Left lung (tissue), 10 donors: ENCODE data around the gene SLC9A4. TPM values are rescaled to one million over a fixed set of nuclear protein-coding genes. Genes with fewer than 3 reads are reported as not detected.

Experiments
- ATAC-seq: fragments of 200-7000 bp; cut with Tn5 transposase; one replicate; pipeline ENCODE4 v1.9.1; 2020; ENCODE audit warnings: moderate library complexity
- DNase-seq, 4 donors: peaks; one replicate each; pipeline ENCODE4 v3.0.0-alpha.2; 2013 to 2020
- H3K27ac ChIP-seq, 2 donors: fragments of 200-600 bp; sonication (generic) in 1 of 2; one replicate each; pipeline versions ENCODE4 v1.5.0 to v1.8.0; 2020 to 2021
- H3K27me3 ChIP-seq, 2 donors: fragments of 200-600 bp; sonication (generic) in 1 of 2; one replicate each; pipeline versions ENCODE4 v1.5.0 to v1.8.0; 2020 to 2021
- H3K36me3 ChIP-seq, 2 donors: fragments of 200-600 bp; sonication (generic) in 1 of 2; one replicate each; pipeline versions ENCODE4 v1.5.0 to v1.8.0; 2020 to 2021
- H3K4me1 ChIP-seq, 2 donors: fragments of 200-600 bp; one replicate each; pipeline ENCODE4 v1.8.0; 2021
- H3K4me3 ChIP-seq, 2 donors: fragments of 200-600 bp; sonication (generic) in 1 of 2; one replicate each; pipeline versions ENCODE4 v1.5.0 to v1.8.0; 2020 to 2021; ENCODE audit warnings: mild to moderate bottlenecking in 1 of 2
- H3K9me3 ChIP-seq, 2 donors: fragments of 200-600 bp; sonication (generic) in 1 of 2; one replicate each; pipeline versions ENCODE4 v1.5.0 to v1.8.0; 2020 to 2021
- CTCF ChIP-seq, 2 donors: fragments of 200-600 bp; sonication (generic) in 1 of 2; IDR thresholded peaks; one replicate each; pipeline versions ENCODE4 v1.5.0 to v1.8.0; 2021; ENCODE audit warnings: antibody characterized with exemption in 2 of 2
- intact Hi-C, 2 donors: fragments of 100-400 bp; cut with DNase I; formaldehyde crosslinking; loops; one replicate each; pipeline versions ENCODE4 v1.11.2 to v1.14.2; 2022
- polyA plus RNA-seq, 6 donors: library from polyadenylated mRNA; unstranded; fragments of 120-200 nt; gene quantifications; one replicate each; pipeline ENCODE4 v1.2.1, GENCODE V29; 2013; ENCODE audit not compliant: insufficient read length in 6 of 6
- total RNA-seq, 2 donors: library from RNA; stranded (reverse); fragmentation: NEBNext Ultra II Directional; extraction: Animal tissue kit (Norgen Biotek cat#: 25700); gene quantifications; one replicate each; pipeline ENCODE4 v1.2.1, GENCODE V29; 2021
- donor health status: DM: no; HTN: yes; CAD: no.
- donor health status: DM: no; HTN: no; CAD: no.

Gene SLC9A4
- total and polyA plus RNA-seq, 8 donors: 0.06 to 0.08 (median 0.06) TPM; not detected in 4

- Histone ChIP-seq H3K4me3 (no peak overlapping the region), H3K4me1 (no peaks in the 10 kb centered on the region), H3K9me3 (no peaks in the 10 kb centered on the region), H3K27me3 (no peaks in the 10 kb centered on the region), H3K36me3 (no peaks in the 10 kb centered on the region), H3K27ac (no peak overlapping the region)
- no peak for ATAC-seq
- intact Hi-C loops: no loop called here
- no peak for TF ChIP-seq CTCF (IDR thresholded peaks at IDR 0.05)
- DNase-seq: no peak
Measured at GRCh38 chr2:102522890-102523289, 49.9 kb downstream of the SLC9A4 start.

GRCh38 chr2:102523651-102524050 is 50.6 kb downstream of the SLC9A4 start:
- Histone ChIP-seq H3K36me3 (no peaks in the 10 kb centered on the region), H3K27me3 (no peaks in the 10 kb centered on the region), H3K9me3 (no peaks in the 10 kb centered on the region), H3K27ac (no peak overlapping the region), H3K4me3 (no peak overlapping the region), H3K4me1 (no peaks in the 10 kb centered on the region)
- DNase-seq (no peak), ATAC-seq (no peak)
- TF ChIP-seq CTCF (IDR thresholded peaks at IDR 0.05): no peak
- intact Hi-C loops: no loop called here

- H3K36me3 ChIP-seq: no peaks in the 10 kb centered on the region
- ATAC-seq: no peak
- no peaks in the 10 kb centered on the region for H3K4me1 ChIP-seq
- H3K4me3 ChIP-seq: no peak overlapping the region
- H3K27ac ChIP-seq: no peak overlapping the region
- no peaks in the 10 kb centered on the region for H3K27me3 ChIP-seq
- intact Hi-C loops: no loop called here
- TF ChIP-seq CTCF (IDR thresholded peaks at IDR 0.05): no peak
- H3K9me3 ChIP-seq: no peaks in the 10 kb centered on the region
- no peak for DNase-seq
Measured at GRCh38 chr2:102527086-102527485, 54.1 kb downstream of the SLC9A4 start.

GRCh38 chr2:102538491-102538890 is 65.5 kb downstream of the SLC9A4 start:
- Histone ChIP-seq H3K36me3 (no peaks in the 10 kb centered on the region), H3K27me3 (no peaks in the 10 kb centered on the region), H3K27ac (no peak overlapping the region), H3K9me3 (no peaks in the 10 kb centered on the region), H3K4me3 (no peak overlapping the region), H3K4me1 (no peaks in the 10 kb centered on the region)
- DNase-seq (no peak), ATAC-seq (no peak)
- intact Hi-C loops: no loop called here
- no peak for TF ChIP-seq CTCF (IDR thresholded peaks at IDR 0.05)

GRCh38 chr2:102540882-102541281 is 67.9 kb downstream of the SLC9A4 start:
- H3K27ac ChIP-seq: no peak overlapping the region
- no peaks in the 10 kb centered on the region for H3K36me3 ChIP-seq
- H3K27me3 ChIP-seq: no peaks in the 10 kb centered on the region
- ATAC-seq (peak; percentile 79), DNase-seq (peak in 1 of 4 donors; percentile 17)
- no peak for TF ChIP-seq CTCF (IDR thresholded peaks at IDR 0.05)
- H3K4me1 ChIP-seq: no peaks in the 10 kb centered on the region
- no peaks in the 10 kb centered on the region for H3K9me3 ChIP-seq
- intact Hi-C loops: no loop called here
- H3K4me3 ChIP-seq: no peak overlapping the region
